Urothelium cell line (cell line): Measurements from ENCODE around the gene TCF7.

Experiments
- DNase-seq: peaks from one replicate; pipeline ENCODE4 v3.0.0; 2011; ENCODE audit warnings: low spot score, mixed read lengths
- FAIRE-seq: peaks from 2 replicates; lab custom pipeline; 2011; peaks lifted over from hg19 to GRCh38; lab: Jason Lieb, UNC

The TCF7 gene

GRCh38 chr5:134088994-134089560, 25.4 kb upstream of the TCF7 start:
- FAIRE-seq (no peak), DNase-seq (no peak)

GRCh38 chr5:134090522-134090921, 24.0 kb upstream of the TCF7 start:
- DNase-seq (no peak), FAIRE-seq (no peak)

- FAIRE-seq (no peak), DNase-seq (no peak)
Measured at GRCh38 chr5:134091626-134092121, 22.8 kb upstream of the TCF7 start.

GRCh38 chr5:134092875-134093274, 21.6 kb upstream of the TCF7 start:
- DNase-seq (peak; percentile 49), FAIRE-seq (no peak)

GRCh38 chr5:134093351-134093750, 21.1 kb upstream of the TCF7 start:
- no peak for FAIRE-seq

DNA sequence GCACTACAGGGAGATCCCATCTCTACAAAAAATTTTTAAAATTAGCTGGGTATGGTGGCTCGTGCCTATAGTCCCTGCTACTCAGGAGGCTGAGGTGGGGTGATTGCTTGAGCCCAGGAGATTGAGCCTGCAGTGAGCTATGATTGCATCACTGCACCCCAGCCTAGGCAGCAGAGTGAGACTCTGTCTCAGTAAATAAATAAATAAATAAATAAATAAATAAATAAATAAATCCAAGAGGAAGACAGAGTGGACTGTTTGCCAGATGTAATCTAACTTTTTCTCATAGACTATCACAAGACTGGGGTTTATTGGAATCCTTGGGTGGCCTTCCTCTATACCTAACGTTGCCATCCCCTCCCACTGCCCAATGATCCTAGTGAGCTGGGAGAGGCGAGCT, 19.2 kb upstream of the TCF7 start:
- FAIRE-seq (no peak), DNase-seq (no peak)

More at GRCh38 chr5:134093351-134093750, 21.1 kb upstream of the TCF7 start:
- DNase-seq, result no peak

DNA sequence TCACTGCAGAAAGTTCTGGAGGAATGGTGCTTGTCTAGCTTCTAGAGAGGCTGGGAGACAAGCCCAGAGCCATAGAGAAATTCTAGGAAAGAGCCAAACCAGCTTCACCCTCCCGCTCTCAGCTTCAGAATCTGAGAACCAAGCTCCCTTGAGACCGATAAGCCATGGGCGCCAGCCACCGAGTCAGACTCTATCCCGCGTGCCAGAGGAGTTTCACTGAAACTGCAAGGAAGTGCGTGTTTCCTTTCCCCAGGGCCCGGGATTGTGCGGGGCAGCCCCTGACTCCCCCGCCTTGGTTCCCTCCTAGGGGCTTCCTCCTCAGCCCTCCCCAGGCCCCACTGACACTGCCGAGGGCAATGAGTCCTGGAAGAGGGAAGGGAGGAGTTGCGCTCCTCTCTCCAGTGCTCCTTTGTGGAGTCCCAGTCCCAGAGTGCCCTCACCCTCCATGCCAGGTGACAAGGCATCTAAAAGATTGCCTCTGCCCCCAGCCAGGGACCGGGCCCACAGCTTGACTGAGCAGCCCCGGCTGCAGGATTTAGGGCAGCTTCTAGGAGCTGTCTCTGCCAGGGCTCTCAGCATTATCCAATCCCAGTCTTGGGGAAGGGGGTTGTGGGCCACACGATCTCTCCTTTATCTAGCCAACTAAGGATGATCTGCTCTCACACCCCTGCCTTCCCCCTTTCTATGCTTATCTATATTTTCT, 18.4 kb upstream of the TCF7 start:
- FAIRE-seq, result no peak
- no peak for DNase-seq

DNA sequence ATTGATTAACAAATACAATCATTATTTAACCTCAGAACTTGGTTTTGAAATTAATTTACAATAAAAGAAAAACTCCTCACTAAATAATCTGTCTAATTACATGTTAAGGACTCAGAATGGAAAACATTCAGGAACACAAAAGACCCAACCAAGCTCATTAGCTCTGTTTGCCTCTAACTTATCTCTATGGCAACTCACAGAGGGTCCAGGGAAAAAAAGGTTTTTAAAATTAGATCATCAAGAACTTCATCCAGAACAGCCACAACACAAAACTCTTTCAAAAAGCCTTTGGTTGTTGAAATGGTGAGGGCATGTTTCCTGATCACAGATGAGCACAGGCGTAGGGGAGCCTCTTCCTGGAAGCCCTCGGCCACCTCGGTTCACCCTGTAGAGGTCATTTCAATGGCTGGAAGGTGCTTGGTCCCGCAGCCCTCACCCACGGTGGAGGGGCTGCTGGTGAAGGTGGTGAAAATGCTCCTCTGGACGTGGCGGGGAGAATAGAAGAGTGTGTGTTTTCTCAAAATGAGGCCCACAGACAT, 17.2 kb upstream of the TCF7 start:
- no peak for FAIRE-seq

DNA sequence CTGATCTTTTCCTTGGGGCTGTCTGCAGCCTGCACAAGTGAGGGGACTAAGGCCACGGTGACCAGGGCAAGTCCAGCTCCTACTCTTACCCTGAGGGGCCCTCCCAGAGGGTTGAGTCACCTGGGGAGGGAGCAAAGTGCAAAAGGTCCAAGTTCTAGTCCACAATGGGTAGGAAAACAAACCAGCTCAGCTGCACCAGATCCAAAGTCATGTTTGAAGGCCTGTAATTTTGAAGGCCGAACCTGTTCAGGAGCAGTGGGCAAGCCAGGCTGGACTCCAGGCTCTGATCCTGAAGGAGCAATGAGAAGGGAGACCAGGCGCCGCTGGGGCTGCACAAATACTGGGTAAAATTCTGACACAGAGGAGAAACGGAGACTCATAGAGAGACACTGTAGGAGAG, 15.8 kb upstream of the TCF7 start:
- DNase-seq, result no peak
- FAIRE-seq, result no peak

More for the DNA sequence above, 17.2 kb upstream of the TCF7 start:
- DNase-seq, result no peak

DNA sequence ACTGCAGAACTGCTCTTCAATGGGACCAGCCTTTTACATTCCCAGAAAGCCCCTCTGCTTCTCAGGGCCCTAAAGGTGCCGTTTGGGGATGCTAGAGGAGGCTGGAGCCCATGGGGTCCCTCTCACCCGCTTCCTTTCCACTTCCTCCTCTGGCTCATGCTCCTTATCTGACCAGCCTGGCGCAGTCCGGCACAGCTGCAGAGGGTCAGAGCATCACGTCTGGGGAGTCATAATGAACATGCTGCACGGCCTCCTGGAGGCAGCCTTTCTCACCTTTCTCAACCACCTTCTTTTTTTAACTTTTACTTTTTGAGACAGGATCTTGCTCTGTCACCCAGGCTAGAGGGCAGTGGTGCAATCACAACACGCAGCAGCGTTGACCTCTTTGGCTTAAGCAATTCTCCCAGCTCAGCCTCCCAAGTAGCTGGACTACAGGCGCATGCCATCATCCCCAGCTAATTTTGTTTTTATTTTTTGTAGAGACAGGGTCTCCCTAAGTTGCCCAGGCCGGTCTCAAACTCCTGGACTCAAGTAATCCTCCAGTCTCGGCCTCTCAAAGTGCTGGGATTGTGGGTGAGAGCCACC, 15.1 kb upstream of the TCF7 start:
- DNase-seq, result no peak
- no peak for FAIRE-seq

- FAIRE-seq (no peak), DNase-seq (no peak)
Measured at GRCh38 chr5:134099939-134100282, 14.6 kb upstream of the TCF7 start.

DNA sequence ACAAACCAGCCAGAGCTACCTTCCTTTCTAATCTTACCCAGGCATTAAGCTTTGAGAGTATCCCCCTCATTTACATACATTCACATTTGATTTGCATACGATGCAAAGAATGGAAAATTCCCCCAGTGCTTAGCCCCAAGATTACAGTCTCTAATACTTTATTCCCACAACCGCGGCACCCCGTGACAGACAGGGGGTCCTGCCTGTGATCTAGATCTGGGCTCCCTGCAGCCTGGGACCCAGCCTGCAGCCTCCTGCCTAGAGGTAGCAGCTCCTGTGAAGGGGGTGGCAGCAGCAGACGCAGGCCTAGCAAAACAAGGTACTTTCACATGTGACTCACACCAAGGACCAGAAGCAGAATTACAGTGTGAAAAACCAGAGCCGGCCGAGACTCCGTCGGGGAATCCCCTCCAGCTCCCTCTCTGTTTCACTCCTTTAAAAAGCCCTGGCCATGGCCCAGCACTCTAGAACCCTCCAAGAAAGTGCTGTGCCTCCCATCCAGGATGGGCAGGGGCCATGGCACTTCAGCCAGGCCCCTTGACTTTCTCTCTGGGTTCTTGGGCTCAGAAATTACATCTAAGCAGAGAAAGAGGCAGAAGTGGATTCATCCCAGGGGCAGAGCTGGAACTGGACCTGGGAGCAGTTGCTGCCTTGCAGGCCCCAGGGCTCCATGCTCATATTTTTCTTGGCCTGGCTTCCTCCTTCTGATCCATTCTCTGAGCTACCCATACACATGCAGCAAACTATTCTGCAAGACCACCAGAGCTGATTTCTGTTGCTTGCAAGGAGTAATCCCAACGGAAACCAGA, 14.0 kb upstream of the TCF7 start:
- no peak for DNase-seq
- FAIRE-seq, result no peak

- DNase-seq, result peak; percentile 71
- FAIRE-seq, result no peak
Measured at GRCh38 chr5:134101686-134102439, 12.6 kb upstream of the TCF7 start.

DNA sequence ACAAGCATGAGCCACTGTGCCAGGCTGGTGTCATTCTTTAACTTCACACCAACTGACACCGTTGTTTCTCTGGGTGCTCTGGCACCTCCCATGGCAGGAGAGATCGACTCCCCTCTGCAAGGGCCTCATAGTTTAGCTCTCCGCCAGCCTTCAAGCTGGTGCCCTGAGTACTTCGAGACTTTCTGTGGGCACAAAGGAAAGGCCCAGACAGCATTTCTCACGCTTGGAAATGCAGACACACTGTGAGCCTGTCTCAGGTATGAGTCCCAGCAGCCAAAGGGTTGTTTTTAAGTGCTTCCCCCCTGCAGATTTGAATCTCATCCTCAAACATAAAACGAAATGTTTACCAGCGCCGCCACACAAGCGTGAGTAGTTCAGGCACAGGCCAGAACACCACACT, 11.1 kb upstream of the TCF7 start:
- FAIRE-seq, result no peak
- no peak for DNase-seq

DNA sequence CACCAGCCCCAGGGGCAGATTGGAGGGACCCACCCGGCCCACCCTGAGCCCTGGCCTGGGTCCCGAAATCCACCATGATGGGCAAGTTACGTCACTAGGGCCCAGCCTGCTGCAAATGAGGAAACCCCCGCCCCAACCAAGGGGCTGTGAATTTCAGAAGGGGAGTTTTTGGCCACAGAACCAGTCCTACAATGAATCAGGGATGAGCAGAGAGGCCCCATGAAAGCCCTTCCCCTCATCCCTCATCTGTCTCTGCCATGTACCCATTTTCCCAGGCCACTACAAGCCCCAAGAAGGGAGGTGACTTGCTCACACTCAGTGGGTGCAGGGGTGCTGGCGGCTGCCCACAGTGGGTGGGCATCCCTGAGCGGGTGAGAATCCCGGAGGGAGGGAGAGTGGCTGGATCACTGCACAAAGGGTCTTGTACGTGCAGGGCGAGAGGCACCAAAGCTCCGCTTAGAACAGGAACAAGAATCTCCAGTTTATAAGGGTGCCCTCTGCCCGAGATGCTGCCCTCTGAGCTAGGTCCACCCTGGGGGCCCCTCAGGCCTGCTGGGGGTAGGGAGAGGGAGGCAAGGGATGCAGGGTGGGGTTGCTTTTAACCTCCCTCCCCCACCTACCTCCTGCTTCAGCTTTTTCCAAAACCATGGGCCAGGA, 10.4 kb upstream of the TCF7 start:
- FAIRE-seq, result no peak
- DNase-seq, result no peak

DNA sequence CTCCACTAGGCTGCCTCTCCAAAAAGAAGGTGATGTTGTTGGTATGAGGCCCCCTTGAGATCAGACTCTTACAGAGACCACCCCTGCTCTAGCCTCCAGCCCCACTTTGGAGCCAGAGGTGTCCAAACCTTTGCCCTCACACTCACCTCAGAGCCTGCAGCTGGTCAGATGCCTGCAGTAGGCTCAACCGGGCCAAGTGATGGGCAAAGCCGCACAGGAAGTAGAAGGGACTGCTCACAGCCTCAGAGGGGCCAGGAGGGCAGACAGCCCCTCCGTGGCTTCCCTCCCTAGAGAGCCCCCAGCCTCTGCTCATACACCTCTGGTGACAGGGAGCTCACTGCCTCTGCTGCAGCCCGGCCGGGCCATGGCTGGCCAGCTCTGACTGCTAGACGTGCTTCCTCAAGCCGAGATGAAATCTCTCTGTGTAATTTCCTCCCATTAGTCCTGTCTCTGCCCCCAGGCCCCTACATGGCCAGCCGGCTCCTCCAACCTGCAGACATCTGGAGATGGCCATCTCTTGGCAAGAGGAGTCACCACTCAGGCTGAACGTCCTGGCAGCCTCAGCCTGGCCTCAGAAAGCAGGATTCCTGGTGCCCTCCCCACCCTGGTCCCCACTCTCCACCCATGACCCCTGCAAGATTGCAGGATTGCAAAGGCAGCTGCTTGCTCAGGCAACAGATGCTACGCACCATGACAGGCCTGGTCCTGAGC, 7.3 kb upstream of the TCF7 start:
- no peak for DNase-seq
- FAIRE-seq, result no peak

- DNase-seq (no peak), FAIRE-seq (no peak)
Measured at GRCh38 chr5:134107779-134108178, 6.7 kb upstream of the TCF7 start.

GRCh38 chr5:134110382-134110781, 4.1 kb upstream of the TCF7 start:
- DNase-seq (no peak), FAIRE-seq (no peak)
